NCI-H187 treated with DMSO at 0.1 percent for 48 hours (cell line): Measurements from ENCODE around the gene NR1I3.

Experiments used
- DNase-seq: peaks from one replicate; lab custom pipeline; 2025; lab: John Stamatoyannopoulos, UW

NR1I3 gene

DNA sequence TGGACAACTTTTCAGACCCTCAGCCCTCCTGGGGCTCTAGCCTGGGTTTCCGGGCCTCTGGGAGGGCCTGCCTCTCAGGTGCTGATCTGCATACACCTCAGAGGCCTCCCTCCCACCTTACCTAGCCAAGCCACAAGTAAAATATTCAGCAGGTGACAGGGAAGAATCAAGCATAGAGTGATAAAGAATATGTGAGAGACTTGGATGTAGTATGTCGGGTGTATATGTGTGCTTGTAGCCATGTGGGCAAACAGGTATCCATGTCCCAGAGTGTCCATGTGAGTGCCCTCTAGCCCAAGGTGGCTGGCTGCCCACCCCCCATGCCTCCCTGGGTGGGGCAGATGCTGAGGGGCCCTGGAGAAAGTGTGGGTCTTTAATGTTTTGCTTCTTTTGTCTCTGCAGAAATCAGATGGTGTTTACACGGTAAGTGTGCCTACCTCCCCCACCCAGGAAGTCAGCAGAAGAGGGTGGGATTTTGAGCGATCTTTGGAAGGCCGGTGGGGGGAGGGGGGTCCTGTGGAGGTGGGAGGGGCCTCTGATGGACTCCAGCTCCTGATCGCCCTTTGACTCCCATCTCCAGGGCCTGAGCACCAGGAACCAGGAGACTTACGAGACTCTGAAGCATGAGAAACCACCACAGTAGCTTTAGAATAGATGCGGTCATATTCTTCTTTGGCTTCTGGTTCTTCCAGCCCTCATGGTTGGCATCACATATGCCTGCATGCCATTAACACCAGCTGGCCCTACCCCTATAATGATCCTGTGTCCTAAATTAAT, 19.5 kb downstream of the NR1I3 start:
- no peak for DNase-seq

DNA sequence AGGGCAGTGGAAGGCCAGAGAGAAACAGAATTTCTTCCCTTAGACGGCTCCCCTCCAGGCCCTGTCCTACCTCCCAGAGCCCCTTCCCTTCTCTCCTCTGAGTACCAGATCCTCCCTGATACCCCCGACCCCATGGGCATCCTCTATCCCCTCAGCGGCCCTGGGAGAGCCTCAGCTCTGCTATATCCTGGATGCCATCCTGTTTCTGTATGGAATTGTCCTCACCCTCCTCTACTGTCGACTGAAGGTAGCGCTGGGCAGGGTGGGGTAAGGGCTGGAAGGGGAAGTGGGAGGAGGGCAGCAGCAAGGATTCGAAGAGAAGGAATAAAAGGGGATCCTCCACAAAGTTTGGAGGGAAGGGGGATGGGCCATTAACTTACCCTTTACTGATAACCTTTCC, 20.2 kb downstream of the NR1I3 start:
- no peak for DNase-seq

GRCh38 chr1:161216945-161217712, 20.9 kb downstream of the NR1I3 start:
- no peak for DNase-seq

DNA sequence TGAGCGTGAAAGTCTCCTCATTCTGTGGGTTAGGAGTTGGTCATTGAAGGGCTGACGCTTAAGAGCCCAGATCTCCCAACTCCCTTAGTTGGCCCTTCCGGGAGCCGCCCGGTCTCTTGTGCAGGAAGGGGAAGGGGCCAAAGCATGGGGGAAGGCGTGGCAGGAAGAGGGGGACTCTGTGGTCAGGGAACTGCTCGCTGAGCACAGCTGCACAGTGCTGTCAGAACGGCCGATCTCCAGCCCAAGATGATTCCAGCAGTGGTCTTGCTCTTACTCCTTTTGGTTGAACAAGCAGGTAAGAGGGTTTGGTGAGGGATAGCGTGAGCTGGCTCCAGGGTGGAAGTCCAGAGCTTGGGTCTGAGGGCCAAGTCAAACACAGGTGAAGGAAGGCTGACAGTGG, 22.9 kb downstream of the NR1I3 start, which contains the start of gene FCER1G:
TSS of gene FCER1G (plus strand) at position 220 of the 400 bp plus-strand sequence. CDS start at position 247, 27 bp downstream.
- DNase-seq: no peak

- no peak for DNase-seq
Measured at GRCh38 chr1:161214369-161214768, 23.6 kb downstream of the NR1I3 start.

GRCh38 chr1:161209790-161210409, 28.1 kb downstream of the NR1I3 start:
- peak; percentile 72 for DNase-seq

GRCh38 chr1:161207173-161207572, 30.8 kb downstream of the NR1I3 start:
- DNase-seq: no peak

- DNase-seq: no peak
Measured at GRCh38 chr1:161206411-161207140, 31.4 kb downstream of the NR1I3 start.

- peak; percentile 99 for DNase-seq
Measured at GRCh38 chr1:161201836-161202712, 35.9 kb downstream of the NR1I3 start, which contains the start of gene NDUFS2. TSS of gene NDUFS2 (plus strand) at chr1:161202367. CDS start at chr1:161202386, 19 bp downstream.

DNA sequence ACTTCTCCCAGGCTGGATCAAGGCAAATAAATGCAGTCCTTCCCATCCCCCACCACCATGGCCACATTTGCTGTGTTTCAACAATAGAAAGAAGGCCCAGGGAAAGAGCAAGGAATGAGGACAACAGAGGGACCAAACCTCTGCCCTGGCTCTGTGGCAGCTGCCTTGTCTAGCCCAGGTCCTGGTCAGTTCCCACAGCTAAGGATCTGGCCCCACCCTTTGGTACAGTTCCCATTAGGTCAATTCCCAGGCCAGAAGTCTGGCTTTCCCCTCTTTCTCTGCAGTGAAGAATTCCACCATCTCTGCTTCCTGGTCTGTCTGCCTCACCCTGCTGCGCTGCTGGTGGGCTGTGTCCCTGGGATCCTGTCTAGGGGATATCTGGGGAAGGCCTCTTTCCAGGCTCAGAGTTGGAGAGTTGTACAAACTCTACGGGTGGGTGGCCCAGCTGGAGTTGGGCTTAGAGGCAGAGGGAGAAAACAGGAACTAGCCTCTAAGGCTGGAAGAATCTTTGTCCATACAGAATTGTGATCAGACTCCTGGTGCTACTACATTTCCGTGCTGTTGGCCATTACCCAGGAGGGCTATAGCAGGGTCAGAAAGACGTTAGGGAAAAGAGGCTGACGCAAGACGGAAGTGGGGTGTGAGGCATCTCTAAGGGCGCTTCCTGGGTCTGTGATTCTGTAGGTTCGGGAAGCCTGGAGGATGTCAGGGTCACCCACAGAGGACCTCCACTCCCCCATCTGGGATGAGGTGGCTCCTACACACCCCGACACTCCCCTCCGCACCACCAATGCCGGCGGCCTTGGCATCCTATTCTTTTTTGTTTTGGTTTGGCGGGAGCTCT, 36.8 kb downstream of the NR1I3 start:
- DNase-seq: no peak

DNA sequence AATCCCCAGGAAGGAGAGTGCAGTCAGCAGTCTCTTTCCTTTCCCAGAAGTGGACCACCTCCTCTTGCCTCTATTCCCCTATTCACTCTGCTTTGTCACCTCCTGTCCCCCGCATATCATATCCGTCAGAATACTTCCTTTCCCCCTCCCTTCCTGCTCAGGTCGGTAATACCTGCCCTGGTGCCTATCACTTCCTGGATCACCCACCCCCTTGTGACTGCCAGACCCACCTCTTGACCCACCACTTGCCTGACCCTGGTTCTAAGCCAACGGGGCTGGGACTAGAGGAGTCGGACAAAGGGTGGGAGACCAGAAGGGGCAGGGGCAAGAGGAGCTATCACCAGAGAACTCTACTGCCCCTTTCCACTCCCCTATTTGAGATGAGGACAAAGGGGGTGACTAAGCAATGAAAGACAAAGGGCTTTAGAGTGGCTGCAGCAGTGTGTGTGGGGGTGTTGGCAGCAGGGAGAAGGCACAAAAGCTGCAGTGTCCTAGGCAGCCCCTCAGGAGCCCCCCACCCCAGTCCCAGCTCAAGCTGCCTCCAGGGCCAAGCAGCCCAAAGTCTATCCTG, 37.5 kb downstream of the NR1I3 start:
- DNase-seq: no peak

DNA sequence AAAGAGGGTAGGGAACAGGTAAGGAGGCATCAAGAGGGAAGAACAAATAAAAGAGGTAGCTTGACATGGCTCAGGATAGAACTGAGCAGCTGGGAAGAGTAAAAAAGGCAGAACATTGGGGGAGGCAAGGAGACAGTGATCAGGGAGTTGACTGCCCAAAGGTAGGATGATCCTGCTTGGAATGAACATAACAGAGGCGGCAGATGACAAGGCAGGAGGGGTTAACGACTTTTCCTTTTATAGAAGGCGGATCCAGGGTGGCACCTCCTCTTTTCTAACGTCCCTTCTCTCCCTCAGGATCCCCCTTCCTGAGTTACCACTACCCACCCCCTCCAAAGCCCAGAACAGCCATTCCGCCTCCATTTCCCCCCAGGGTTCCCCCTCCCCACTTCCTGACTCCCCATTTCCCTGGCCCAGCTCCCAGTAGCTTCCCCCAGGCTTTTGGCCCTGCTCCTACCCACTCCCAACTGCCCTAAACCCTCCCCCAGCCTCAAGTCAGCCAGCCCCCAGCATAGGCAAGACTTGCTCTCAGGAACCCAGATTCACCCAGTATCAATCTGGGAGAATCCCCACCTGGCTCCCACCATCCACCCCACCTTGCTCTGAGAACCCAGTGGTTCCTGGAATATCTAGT, 38.4 kb downstream of the NR1I3 start:
- DNase-seq: no peak

GRCh38 chr1:161198897-161199431, 39.0 kb downstream of the NR1I3 start, which contains the start of gene ADAMTS4:
TSS of gene ADAMTS4 (minus strand) at chr1:161199054. CDS start at chr1:161198627, 427 bp downstream.
- no peak for DNase-seq

DNA sequence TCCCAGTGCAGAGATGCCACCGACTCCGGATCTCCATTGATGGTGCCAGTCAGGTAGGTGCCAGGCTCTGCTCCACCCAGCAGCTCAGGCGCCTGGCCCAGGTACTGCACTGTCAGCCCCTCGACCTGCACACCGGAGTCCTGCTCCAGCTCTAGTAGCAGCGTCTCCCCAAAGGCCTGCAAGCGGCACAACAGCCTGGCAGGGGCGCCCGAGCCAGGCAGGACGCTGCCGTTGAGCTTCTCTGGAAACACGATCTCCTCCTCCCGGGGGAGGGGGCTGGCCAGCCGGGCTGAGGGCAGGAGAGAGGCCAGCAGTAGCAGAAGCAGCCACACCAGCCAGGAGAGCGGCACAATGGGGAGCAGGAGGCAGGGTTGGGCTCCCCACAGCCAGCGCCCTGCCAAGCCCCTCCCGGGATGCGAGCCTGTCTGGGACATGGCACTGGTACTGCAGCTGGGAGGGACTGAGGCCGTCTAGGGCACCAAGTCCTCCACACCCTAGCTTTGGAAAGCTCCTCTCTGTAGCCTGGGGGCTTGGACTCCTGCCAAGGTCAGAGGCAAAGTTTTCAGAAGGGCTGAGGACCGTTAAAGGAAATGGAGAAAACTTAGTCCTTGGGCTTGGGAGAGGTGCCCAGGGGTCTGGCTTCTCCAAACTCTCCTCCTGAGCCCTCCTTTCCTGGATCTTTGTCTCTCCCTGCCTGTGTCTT, 39.7 kb downstream of the NR1I3 start:
- DNase-seq: no peak

DNA sequence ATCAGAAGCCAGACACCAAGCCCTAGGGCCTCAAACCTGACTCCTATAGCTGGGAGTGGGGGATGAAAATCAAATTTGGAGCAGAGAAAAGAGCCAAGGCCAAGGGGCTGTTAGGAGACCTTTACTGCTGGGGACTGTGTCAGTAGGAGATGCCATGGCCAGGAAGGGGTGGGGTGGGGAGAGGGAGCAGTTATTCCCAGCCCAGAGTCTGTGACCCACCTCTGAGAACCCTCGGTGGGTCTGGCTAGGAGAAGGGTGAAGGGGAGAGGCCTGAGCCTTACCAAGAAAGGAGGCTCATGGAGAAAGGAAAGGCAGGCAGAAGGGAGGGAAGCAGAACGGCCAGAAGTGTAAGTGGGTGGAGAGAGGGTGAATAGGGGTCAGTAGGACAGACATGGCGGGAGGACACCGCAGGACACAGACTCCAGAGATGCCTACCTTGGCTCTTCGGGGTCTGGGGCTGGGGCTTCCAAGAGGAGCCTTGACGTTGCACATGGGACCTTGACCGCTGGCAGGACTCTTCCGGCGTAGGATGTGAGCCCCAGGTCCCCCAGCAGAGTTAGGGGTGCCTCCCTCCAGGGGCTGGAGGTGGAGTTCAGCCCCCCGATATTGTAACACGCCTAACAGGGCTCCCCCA, 40.3 kb downstream of the NR1I3 start:
- no peak for DNase-seq

DNA sequence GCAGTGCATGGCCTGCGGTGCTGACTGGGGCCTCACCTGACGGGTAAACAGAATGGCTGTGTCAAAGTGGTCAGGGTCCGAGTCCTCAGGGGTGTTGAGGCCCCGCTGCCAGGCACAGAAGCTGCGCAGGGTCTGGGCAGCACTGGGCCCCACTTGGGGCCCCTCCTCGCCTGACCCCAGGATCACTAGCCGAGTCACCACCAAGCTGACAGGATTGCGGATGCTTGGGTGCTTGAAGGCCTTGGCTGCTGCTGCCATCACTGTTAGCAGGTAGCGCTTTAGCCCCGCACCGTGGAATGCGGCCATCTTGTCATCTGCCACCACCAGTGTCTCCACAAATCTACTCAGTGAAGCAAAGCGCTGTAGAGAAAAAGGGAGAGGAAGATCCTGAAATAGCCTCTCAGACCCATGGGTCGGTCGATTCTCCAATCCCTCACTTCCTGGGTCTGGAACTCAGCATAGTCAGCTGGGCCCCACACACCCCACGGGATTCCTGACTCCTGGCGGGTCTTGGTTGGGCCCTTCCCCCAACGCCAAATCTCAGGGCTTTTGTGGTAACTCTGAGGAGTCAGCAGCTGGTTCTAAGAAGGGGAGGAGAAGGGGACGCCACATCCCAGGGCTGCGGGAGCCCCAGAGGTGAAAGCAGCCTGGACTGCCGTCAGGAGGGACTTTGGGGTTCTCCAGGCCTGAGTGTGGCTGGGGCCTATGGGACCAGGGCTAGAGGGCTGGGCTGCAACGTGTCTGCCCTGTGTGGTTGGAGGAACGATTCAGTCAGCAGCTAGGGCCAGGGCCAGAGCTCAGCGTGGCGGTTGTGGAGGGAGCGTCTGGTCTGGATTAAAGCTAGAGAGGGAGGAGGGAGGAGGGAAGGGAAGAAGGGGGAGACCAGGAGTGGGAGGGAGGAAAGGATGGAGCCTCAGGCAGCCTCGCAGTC, 41.2 kb downstream of the NR1I3 start:
- DNase-seq: no peak

DNA sequence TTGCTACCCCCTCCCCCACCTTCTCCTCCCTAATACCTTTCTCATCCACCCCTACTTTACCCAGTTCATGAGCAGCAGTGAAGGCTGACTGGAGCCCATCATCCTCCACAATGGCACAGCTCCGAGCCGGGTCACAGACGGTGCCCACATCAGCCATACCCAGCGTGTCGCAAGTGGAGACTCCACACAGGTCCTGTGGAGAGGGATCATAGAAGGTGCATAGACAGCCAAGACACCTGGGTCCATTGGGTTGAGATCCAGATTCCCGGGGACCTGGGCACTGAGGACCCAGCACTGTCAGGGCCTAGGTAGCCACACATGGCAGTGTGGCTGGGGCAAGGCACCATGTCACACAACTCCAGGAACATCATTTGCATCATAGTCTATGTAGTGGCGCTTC, 41.9 kb downstream of the NR1I3 start:
- DNase-seq: no peak
